BE2C (cell line): ENCODE data around the gene PLEKHA8.

ENCODE experiments used
- DNase-seq: peaks from one replicate; pipeline ENCODE4 v3.0.0-alpha.2; 2020
- H3K27me3 ChIP-seq: fragments of 250-450 bp; sonication (Bioruptor Pico); 2 replicates; pipeline ENCODE4 v1.5.1; 2020; ENCODE audit warnings: mild to moderate bottlenecking
- H3K36me3 ChIP-seq: fragments of 250-450 bp; sonication (Bioruptor Pico); 2 replicates; pipeline ENCODE4 v1.5.1; 2020; ENCODE audit warnings: mild to moderate bottlenecking
- H3K4me1 ChIP-seq: fragments of 250-450 bp; sonication (Bioruptor Pico); 2 replicates; pipeline ENCODE4 v1.5.1; 2020
- H3K4me3 ChIP-seq: 2 replicates; pipeline ENCODE4 v1.5.1; 2011; ENCODE audit warnings: low read depth, low read length
- H3K9me3 ChIP-seq: fragments of 250-450 bp; sonication (Bioruptor Pico); 2 replicates; pipeline ENCODE4 v1.5.1; 2020
- TF ChIP-seq, protein P1 (sequence below): IDR thresholded peaks from 2 replicates; pipeline ENCODE4 v1.5.1; 2012; ENCODE audit warnings: mild to moderate bottlenecking, low read depth, low read length

PLEKHA8 gene

DNA sequence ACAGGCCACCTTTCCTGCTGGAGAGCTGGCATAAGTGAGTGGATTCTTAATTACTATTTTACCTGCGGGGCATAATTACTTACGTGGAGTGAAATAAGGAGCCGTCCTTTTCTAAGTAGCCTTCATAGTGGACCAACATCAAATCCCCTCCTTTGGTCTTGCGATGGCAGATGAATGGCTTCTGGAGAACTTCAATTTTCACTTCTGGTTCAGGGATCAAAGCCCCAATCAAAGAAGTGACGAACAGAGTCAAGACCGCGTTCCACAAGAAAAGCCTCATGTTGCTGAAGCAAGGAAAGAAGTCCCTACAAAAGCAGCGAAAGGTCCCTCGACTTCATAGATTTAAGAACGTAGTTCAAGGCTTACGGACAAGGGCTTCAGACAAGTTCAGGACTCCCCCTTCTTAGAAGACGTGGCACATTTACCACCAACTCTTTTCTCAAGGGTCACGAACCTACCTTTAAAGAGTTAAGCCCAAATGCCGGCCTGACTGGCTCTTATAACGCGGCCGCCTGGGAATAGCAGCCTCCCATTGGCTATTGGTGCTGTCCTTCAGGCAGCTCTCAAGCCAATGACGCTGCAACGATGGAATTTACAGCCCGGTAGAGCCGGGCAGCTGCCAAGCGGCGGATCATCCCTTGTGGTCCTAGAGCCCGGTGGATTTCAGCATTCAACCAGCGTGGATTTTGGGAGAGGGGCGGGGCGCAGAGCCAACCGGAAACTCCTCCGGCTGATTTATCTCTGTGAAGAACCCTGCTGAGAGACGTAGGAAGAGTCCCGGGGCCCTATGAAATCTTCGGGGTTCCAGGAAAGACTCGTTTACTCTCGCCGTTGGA lies 1.8 kb upstream of the PLEKHA8 start, which contains the start of gene FKBP14:
Gene FKBP14, minus strand, starts transcription at position 474 of the 836 bp plus-strand sequence. Its CDS starts 194 bp downstream, at position 280.
- Histone ChIP-seq H3K9me3 (no peaks in the 10 kb centered on the region), H3K4me3 (peak within 1 kb of the TSS; percentile 83), H3K27me3 (no peaks in the 10 kb centered on the region), H3K4me1 (no peaks in the 10 kb centered on the region), H3K36me3 (no peaks in the 10 kb centered on the region)
- peak; percentile 96 for DNase-seq
- TF ChIP-seq, protein P1, sequence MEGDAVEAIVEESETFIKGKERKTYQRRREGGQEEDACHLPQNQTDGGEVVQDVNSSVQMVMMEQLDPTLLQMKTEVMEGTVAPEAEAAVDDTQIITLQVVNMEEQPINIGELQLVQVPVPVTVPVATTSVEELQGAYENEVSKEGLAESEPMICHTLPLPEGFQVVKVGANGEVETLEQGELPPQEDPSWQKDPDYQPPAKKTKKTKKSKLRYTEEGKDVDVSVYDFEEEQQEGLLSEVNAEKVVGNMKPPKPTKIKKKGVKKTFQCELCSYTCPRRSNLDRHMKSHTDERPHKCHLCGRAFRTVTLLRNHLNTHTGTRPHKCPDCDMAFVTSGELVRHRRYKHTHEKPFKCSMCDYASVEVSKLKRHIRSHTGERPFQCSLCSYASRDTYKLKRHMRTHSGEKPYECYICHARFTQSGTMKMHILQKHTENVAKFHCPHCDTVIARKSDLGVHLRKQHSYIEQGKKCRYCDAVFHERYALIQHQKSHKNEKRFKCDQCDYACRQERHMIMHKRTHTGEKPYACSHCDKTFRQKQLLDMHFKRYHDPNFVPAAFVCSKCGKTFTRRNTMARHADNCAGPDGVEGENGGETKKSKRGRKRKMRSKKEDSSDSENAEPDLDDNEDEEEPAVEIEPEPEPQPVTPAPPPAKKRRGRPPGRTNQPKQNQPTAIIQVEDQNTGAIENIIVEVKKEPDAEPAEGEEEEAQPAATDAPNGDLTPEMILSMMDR, result no peak

DNA sequence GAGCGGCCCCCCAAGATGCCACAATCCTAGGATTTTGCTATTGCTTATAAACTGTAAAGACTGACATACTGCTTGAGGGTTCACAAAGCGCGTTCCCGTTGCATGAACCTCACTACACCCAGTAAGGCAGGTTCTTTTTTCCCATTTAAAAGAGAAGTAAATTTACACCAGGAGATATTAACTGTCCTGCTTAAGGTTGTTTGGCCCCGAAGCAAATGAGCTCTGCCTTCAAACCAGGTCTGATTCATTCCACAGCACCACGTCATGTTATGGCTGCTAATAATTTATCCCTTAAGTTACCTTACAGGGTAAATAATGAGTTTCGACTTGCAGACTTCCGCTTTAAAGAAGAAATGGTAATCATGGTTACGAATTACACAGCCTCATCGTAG lies 1.2 kb upstream of the PLEKHA8 start:
- Histone ChIP-seq H3K9me3 (no peaks in the 10 kb centered on the region), H3K4me1 (no peaks in the 10 kb centered on the region), H3K4me3 (peak overlapping the region; percentile 83), H3K27me3 (no peaks in the 10 kb centered on the region), H3K36me3 (no peaks in the 10 kb centered on the region)
- DNase-seq, result peak; percentile 11
- TF ChIP-seq, protein P1, result no peak

DNA sequence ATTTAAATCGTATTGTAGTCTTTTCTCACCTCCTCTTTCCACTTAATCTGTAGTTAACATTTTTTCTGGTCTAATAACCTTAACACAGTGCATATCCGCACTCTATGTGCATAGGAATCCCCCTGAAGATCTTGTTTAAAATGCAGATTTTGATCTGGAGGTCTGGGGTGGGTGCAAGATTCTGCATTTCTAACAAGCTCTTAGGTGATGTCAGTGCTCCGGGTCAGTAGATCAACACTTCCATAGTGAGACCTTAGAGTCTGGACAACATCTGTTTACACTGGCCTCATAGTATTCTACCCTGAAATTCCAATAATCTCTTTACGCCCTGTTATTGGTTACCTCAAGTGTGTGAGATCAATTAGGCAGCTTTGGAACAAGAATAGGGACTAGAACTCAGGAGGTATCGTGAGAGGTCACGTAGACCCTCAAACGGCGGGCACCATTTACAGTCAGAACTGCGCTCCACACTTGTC lies 434 bp upstream of the PLEKHA8 start:
- no peaks in the 10 kb centered on the region; the same call in 1 of the 2 replicates for H3K4me1 ChIP-seq
- no peaks in the 10 kb centered on the region for H3K9me3 ChIP-seq
- H3K36me3 ChIP-seq, result no peaks in the 10 kb centered on the region
- peak overlapping the region; percentile 83 for H3K4me3 ChIP-seq
- TF ChIP-seq, protein P1, result no peak
- DNase-seq, result no peak
- H3K27me3 ChIP-seq, result no peaks in the 10 kb centered on the region

DNA sequence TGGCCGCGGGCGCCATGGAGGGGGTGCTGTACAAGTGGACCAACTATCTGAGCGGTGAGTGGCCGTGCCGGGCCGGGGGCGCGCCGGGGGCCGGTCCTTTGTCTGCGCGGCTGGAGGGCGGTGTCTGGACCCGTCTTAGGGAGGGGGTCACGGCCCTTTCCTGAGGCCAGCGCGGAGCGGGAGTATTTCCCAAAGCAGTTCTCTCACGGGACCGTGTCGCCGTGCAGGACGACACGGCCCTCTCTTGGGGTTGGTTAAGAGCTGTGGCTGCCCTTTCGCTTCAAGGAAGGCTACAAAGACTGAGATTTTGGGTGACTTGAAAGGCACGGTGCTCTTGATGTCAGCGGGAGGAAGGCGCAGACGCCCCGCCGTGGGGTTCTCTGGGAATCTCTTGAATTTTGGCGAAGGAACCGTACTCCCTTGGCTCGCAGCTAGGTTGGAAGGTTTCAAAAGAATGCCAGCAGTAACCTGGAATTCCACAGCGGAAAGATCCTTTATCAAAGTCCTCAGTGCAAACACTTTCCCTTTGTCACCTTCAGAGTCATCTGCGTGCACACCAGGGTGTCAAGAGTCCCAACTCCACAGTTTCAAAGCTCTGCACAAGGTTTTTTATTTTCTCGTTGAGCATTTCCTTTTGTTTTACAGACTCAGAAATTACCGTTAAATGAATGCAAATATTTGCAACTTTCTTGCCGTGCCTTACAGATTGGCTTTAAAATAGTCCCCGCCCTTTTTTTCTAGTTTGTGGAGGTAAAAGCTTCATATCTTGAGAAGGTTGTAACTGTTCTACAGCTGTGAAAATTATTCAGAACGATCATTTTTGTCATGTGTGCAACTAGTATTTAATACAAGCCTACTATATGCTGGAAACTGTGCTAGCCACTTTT lies 780 bp downstream of the PLEKHA8 start:
- H3K4me3 ChIP-seq, result peak overlapping the region; percentile 83
- H3K4me1 ChIP-seq, result no peaks in the 10 kb centered on the region; the same call in 1 of the 2 replicates
- no peaks in the 10 kb centered on the region for H3K9me3 ChIP-seq
- no peaks in the 10 kb centered on the region for H3K36me3 ChIP-seq
- no peak for DNase-seq
- H3K27me3 ChIP-seq, result no peaks in the 10 kb centered on the region
- TF ChIP-seq, protein P1, result no peak

DNA sequence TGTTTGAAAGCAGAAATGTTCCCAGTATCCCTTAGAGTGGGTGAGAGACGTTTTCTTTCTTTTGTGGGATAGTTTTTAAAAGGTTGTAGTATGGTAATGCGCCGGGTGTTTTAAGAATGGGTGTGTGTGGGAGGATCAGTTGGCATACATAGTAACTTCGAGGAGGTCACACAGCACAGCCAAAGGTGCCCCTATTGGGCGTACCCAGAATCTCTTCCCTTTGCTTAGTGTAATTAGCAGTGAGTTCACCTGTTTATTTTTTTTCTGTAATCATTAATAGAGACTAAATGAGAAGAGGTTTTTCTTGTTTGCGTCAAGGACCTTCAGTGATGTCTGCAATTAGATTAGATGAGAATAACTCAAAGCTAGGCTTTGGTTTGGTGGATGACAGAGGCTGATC lies 1.5 kb downstream of the PLEKHA8 start:
- Histone ChIP-seq H3K27me3 (no peaks in the 10 kb centered on the region), H3K9me3 (no peaks in the 10 kb centered on the region), H3K4me3 (peak overlapping the region; percentile 83), H3K36me3 (no peaks in the 10 kb centered on the region), H3K4me1 (no peaks in the 10 kb centered on the region; the same call in 1 of the 2 replicates)
- TF ChIP-seq, protein P1, result no peak
- no peak for DNase-seq
